8988T (cell line): ENCODE data around the gene PKP4.

Source experiments
- DNase-seq: peaks from one replicate; pipeline ENCODE4 v3.0.0; 2011

PKP4 gene

DNA sequence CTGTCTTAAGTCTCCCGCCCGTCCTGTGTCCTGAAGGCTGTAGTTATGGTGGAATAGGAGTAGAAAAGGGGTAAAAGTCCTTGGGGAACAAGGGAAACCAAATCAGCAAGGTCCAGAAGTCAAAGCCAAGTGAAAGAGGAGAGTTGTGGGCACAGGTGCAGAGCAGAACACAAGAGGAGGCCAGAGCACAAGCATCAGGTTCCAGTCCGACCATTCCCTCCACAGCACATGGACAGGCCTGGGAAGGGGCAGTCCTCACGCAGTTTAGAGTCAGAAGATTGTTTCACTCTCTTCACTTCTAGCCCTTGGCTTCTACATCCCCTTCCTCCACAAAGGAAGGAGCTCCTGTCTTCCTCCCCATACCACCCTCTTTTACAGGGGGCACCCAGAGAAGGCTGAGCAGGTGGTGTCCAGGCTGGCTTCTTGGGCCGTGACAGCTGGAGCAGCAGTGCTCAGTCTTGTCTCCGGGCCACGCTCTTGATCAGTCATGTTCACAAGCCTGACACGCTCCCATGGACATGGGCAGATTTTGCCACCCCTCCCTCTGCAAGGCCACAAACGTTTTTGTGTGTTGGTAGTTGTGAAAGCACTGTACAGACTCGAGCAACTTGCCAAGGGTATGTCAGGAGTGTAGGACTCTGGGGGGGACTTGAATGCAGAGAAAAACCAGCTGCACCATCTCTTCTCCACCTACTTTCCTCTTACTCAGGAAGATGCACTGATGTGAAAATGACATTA is 199.9 kb downstream of the PKP4 start:
- no peak for DNase-seq

DNA sequence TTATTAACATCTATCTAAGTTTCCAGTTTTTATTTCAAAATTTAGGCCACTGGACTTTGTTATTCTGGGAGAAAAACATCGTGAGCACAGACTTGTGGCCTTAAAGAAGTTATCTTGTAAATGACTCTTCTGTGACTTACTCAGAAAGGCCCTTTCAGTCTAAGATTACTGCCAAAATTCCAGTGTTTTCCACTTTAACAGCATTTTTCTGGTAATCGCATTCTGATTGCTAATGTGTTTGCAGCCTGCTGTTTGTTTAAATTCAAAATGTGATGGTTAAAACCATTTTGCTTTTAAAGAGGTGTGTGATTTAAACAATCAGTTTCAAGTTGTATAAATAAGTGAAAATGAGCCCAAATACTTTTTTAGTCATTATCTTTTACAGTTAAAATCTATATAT is 201.6 kb downstream of the PKP4 start:
- no peak for DNase-seq

DNA sequence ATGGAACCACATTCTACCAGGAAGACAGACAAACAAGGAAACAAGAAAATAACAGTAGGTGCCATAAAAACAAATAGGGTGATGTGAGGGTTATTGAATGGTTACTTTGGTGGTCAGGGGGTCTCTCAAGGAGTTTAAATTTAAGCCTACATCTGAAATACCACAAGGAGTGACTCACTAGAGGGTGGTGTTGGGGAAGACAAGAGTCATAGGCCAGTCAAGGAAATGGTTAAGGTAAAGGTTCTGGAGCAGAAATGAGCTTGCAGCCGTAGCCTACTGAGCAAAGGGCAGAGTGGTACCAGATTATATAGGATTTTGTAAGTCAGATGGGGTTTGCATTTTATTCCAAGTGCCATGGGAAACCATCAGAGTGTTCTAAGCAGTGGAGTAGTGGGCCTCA is 202.7 kb downstream of the PKP4 start:
- DNase-seq = no peak

DNA sequence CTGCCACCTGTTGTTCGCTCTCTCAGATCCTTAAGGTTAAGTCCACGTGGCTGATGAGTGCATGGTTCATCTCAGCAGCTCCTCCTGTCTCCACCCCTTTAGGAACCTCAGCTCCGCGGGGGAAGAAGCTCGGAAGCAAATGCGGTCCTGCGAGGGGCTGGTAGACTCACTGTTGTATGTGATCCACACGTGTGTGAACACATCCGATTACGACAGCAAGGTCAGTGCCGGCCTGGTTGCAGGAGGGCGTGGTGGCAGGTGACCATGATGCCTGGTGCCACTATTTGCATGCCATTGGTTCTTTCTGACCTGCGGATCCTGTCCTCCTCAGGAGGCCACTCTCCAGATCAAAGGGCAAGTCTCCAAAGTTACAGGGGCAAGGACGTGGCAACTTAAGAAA is 204.5 kb downstream of the PKP4 start:
- no peak for DNase-seq

DNA sequence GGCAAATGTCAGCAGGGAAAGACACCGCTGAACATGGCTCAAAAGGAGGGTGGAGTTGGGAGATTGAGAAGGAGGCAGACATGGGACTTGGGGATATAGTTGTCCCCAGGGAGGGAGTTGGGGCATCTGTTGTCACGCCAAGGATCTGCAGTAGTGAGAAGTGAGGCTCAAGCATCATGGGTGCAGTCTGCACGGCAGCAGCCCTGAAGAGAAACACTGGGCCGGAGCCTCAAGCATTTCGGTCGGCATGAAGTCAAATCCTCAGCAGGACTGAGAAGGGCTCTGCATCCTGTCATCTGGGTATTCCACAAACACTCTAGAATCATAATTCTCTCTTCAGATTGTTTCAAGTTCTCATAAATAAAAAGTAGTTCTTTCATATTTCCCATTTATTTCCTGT is 205.7 kb downstream of the PKP4 start:
- no peak for DNase-seq

DNA sequence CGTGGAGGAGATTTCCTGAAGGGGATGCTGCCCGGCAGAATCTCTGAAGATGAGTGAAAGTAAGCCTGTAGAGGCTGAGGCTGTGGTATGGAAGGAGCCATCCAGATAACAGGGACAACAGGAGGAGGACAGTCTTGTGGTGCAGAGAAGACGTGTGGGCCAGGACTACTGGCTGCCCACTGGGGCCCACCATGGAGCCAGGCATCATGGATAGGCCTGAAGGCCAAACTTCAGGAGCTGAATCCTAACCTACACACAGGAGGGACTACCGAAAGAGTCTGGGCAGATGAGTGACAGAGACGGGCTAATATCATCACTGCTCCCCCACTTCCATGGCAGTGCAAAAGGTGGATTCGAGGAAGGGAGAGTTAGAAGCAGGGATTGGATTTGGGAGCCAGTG is 207.0 kb downstream of the PKP4 start:
- no peak for DNase-seq

DNA sequence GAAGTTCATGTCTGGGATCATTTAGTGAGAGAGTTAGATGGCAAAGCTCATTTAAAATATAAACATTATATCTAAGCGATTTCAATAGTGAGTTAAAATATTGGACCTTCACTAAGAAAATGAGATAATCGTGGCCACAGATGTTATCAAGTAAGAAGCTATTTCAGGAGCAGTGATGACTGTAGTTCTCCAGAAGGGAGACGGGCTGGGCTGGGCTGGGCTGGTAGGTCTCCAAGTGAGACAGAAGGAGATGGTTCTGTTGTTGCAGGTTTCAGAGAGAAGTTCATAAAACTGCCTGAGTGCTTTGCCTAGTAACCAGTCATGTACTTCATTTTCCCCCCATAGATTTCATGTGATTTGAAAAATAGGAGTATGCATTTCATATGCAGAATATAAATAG is 208.2 kb downstream of the PKP4 start:
- no peak for DNase-seq

DNA sequence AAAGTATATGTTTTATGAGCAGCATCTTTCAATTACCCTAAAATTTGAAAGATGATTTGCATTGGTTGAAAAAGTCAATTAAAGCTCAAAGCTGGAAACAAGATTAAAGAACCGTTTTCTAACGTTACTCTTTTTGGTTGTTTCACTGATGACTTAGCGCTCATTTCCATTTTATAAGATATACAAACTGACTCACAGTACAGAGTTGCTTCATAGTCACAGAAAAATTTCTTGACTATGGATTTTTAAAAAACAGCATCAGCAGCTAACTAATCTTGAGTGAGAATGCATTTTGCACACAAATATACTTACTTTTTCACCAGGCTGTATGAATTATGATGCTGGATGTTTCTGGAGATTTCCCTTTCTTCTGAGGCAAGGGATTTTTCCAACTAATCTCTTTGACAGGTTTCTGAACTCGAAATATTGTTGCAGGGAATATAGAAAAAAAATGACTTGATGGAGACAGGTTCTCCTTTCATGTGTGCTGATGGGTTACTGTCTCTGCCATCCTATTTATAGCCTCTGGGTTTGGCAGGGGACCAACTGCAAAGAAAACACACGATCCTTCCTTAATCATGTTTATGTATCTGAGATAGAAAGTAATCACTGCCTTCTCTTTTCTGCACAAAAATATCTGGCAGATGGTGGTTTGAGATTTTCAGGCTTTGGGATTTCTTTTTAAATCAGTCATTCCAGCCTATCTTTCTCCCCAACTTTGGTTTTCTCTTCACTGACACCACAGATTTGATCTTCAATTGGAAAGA is 209.0 kb downstream of the PKP4 start:
- DNase-seq = no peak

DNA sequence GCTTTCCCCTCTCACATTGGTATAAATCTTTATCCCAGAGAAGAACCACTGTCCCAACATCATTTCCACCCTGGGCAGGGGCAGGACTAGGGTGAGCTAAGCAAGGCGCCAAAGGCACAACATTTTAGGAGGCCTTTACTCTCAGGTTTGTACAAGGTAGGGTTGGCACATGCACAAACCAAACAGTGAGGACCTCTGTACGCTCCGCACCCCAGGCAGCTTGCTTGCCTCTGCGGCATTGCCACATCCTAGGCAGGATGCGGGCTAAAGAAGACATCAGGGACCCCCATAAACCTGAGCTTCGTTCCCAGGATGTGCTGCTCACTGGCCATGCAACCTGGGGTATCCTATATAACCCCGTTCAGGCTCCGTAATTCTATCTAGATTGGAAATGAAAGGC is 210.2 kb downstream of the PKP4 start:
- DNase-seq = no peak

DNA sequence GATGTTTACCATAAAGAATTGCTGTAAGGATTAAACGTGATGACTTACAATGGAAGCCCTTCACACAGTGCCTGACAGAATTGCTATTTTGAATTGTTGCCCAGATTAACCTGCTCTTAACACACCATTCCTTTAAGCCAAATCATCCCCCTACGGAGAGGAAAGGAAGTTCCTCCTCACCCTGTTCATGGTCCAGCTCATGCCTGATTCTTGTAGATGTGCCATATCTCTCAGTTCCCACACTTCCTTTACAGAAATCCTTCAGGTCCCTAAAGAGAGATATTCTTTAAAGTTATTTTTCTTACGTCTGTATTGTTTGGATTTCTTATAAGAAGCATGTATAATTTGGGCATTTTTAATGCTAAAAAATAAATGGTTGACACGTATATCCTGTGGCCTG is 210.8 kb downstream of the PKP4 start:
- DNase-seq = no peak

DNA sequence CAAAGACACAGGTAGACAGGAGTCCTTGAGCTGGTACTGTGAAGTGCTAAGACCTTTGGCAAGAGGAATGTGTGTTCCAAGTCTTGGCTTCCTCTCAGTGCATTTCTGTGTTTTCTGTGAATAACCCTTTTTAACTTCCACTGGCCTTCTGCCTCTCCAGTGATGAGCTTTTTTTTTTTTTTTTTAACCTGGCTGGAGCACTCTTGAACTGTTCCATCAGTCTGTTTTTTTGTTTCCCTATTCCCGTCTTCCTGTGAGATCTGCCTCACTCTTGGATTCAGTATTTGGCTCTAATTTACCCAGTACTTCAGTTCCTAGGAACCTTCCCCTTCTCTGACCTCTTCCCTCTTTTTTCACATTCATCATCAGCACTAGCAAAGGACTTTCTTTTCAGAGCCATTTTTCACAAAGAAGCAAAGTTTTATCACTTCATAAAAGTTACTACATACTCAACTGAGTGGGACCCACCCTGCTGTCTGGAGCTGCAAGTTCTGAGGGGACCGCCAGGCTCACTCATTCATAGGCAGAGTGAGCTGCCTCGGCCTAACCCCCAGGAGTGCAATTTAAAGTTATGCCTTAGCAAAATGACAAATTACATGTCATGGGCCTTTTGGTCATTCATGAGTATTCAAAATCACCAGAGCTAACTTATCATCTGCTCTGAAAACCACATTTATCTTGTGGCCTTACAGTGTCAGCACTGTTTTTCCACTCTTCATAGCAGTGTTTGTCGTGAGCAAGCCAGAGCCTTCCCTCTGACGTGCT is 211.4 kb downstream of the PKP4 start:
- no peak for DNase-seq

DNA sequence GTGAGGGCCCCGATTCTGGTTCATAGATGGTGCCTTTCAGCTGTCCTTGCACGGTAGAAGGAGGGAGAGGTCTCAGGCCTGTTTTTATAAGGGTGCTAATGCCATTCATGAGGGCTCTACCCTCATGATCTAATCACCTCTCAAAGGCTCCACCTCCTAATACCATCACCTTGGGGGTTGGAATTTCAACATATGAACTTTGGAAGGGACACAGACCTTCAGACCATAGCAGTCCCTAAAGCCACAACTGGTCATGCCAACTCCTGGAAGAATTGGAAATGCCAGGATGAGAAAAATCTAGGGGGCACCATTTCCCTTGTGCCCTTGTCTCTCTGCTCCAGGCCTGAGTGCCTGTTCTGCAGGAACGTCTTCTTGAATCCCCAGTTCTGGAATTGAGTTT is 213.5 kb downstream of the PKP4 start:
- no peak for DNase-seq

DNA sequence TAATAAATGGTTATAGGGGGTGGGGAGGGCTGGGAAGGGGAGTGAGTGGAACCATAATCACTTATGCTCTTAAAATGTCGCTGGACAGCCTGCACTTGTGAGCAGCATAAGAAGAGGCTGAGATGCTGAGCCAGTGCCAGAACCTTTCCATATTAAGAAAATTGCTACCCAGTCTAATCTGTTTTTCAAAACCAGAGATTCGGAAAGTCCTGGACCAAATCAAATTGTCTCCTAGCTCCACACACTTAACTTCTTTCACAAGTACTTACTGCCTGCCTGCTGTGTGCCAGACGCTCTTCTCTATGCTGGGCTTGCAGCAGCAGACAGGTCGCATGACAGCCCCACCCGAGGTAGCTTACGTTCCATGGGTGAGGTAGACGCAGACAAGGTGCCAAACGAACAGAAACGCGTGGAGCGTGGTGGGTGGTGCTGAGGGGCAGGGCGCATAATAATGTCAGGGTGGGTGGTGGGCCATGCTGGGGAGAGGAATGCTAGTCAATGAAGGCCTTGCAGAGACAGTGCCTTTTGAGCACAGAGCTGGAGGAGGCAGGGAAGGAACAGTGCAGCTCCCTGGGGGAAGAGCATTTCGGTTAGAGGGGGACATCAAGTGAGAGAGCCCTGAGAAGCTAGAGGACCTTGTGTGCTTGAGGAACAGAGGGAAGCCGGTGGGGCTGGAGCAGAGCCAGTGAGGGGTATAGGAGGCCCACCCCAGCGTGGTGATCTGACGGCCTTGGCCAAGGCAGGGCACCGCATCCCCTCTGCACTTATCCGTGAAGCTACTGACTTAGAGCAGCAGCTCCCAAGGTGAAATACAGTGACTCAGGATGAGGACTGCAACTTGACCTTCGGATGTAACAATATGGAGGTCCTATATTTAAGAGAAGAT is 214.9 kb downstream of the PKP4 start:
- no peak for DNase-seq

DNA sequence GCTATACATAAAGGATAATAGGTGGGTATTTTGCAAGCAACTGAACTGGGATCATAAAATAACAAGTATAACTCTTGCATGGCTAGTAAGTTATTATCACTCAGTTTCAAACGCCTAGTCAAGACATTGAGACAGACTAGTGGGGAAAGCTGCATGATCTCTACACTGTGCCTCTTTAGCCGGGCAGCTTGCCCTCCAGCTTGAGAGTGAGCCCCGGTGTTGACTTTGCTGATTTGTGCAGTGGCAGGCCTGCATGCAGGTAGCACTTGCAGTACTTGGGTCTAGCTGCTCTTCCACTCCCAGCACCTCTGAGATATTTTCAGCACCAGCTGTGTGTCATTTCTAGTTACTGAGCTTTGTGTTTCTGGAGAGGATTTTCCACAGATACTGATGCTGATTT is 219.5 kb downstream of the PKP4 start:
- no peak for DNase-seq

DNA sequence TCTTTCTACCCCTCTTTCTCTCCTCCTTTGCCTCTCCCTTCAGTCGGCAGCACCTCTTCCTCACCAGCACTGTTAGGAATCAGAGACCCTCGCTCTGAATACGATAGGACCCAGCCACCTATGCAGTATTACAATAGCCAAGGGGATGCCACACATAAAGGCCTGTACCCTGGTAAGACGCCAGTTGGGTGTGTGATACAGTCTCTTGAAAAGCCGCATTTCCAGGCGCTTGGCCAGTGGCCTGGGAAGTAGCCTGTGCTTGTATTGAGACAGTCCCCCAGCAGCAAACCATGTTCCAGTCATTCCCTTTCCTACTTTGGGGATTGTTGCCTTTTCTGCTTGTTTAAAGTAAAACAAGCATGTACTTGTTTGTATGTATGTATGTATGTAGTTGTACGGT is 219.9 kb downstream of the PKP4 start:
- no peak for DNase-seq

DNA sequence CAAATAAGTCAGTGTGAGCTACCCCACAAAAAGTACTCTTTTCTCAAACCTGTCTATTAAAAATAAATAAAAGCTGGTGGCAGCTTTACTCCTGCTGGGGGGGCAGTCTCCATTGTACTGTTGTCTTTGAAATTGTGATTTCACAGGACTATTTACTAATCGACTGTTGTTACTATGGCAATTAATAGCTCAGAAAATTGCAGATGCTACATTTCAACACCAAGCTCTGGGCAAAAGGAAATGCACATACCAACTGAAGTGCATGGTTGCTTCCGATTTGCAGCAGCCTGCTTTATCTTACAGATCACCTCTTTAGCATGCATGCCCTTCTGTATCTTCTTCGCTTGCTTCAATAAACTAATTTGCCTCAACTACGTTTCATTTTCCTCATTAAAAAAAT is 220.8 kb downstream of the PKP4 start:
- no peak for DNase-seq

DNA sequence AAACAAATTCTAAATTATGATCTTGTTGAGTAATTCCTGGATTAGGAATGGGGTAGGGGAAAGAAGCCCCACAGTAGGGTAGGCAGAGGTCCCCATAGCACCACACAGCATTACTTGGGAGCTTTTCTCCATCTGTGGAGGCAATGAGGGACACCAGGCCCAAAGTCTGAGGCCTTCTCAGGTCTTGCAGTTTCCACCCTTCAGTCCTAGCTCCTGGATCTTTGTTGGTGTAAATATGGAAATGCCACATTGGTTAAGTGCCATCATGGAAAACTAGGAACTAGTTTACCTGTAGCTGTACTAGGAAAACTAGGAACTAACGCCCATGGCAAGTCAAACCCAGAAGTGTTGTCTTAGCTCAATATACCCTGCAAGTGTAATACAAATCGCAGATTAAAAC is 225.1 kb downstream of the PKP4 start:
- no peak for DNase-seq

DNA sequence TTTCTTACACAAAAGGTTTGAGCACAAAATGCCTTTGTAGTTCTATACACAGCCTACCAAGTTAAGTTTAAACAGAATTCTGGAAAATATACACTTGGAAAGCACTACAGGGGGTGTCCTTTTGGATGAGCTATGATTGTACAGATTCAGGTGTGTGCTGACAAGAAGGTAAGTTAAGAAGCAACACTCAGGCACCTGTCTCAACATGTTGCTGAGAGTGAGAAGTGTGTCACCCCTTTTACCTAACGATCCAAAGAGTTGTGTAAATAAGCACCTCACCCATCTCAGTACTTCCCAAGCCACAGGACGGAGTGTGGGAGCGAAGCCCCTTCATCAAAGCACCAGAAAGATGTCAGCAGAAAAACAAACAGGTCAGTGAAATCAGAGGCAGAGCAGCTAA is 228.9 kb downstream of the PKP4 start:
- no peak for DNase-seq

DNA sequence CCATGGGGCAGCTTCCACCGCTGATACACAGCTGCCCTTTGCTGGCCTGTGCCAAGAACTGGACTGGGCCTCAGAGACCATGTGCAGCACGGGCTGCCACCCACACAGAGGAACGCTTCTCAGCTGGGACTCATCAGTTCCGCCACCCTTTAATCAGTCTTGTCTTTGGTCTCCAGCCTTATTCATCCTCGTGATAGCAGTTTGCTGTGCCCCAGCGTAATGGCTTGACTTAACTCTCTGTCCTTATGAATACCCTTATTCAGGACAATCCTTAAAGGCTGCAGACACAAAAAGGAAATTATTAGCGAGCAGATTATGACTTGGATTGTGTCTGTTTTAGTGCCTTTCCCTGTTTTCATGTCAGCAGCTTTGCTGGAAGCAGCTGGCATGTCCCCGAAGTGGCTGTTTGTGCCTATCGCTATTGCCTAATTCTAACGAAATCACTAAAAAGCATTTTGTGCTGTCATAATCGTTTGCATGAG is 229.5 kb downstream of the PKP4 start:
- DNase-seq = no peak

DNA sequence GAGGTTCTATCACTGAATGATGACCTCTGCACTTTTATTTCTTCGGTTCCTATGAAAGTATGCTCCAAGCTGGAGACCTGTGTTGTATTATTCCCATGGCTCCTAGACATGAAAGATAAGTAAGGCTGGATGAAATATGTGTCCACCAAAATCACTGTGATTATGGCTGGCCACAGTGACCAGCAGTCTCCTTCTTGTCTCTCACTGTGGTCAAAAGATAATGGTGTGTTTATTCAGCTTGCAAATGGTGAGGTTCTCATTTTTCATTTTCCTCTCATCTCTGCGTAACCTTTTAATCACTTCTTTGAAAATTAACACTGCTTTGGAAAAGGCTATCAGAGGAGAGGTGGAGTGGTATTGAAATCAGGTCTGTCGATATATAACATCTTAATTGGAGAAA is 230.6 kb downstream of the PKP4 start:
- no peak for DNase-seq

DNA sequence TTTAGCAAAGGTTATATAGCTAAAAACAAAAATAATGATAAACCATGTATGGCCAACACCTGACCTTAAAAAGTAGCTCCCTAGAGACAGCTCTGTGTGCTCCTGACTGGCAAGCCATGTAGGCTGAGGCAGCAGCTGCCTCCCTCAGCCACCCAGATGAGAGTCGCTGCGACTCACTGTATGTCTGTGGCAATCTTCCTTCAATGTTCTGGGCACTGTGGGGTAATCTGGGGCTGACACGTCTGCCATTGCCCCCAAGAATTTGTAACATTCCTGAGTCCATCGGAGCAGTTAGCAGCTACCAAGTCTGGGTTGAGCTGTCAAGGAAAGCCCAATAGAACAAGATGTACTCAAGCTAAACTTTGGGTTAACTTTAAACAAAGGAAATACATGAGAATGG is 232.0 kb downstream of the PKP4 start:
- no peak for DNase-seq

DNA sequence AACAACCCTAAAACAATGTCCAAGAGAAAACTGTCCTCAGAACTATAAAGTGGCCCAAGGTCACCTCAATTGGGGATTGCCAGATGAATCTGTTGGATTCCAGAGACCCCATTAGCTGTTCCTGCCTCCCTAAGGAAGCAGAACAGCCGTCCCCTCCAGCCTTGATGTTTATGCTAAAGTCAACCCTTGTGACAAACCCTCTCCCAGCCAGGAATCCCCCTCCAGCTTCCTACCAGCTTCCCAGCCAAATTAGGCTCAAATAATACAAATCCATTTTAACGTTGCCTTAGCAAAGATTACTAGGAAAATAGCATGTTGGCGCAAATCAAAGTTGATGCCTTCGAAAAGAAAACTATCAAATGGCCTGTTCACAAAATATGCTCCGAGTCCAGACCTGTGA is 232.6 kb downstream of the PKP4 start:
- DNase-seq = no peak

DNA sequence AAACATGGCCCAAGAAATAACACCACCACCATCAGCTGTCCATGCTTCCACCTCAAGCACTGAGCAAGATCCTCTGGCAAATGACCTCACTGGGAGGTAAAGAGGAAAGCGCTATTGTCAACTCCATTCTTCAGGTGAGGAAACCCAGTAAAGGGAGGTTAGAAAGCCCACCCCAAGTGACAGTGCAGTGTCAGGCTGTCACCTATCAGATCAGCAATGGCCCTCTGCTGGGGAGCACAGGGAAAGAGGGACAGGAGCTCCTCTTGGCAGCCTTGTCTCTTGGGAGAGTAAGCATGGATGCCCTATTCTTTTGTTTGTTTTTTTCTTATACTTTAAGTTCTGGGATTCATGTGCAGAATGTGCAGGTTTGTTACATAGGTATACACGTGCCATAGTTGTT is 234.1 kb downstream of the PKP4 start:
- no peak for DNase-seq
